IPS-18a (cell line): Measurements from ENCODE around the gene EGFL7.

Experiments used
- H3K27ac ChIP-seq: one replicate; pipeline ENCODE4 v1.5.1; 2013; ENCODE audit warnings: low read length
- H3K27me3 ChIP-seq: one replicate; pipeline ENCODE4 v1.6.1; 2013; ENCODE audit warnings: mild to moderate bottlenecking, low read length; ENCODE audit not compliant: control insufficient read depth, insufficient read depth
- H3K36me3 ChIP-seq: one replicate; pipeline ENCODE4 v1.6.1; 2013; ENCODE audit warnings: low read depth, low read length; ENCODE audit not compliant: control insufficient read depth
- H3K4me1 ChIP-seq: one replicate; pipeline ENCODE4 v1.6.1; 2013; ENCODE audit warnings: low read depth, low read length; ENCODE audit not compliant: control insufficient read depth
- H3K4me3 ChIP-seq: one replicate; pipeline ENCODE4 v1.5.1; 2013; ENCODE audit warnings: low read length
- H3K9ac ChIP-seq: one replicate; pipeline ENCODE4 v1.6.1; 2013; ENCODE audit warnings: mild to moderate bottlenecking, low read length, moderate library complexity
- H3K9me3 ChIP-seq: one replicate; pipeline ENCODE4 v1.6.1; 2013; ENCODE audit warnings: low read depth, low read length; ENCODE audit not compliant: control insufficient read depth

EGFL7 gene

DNA sequence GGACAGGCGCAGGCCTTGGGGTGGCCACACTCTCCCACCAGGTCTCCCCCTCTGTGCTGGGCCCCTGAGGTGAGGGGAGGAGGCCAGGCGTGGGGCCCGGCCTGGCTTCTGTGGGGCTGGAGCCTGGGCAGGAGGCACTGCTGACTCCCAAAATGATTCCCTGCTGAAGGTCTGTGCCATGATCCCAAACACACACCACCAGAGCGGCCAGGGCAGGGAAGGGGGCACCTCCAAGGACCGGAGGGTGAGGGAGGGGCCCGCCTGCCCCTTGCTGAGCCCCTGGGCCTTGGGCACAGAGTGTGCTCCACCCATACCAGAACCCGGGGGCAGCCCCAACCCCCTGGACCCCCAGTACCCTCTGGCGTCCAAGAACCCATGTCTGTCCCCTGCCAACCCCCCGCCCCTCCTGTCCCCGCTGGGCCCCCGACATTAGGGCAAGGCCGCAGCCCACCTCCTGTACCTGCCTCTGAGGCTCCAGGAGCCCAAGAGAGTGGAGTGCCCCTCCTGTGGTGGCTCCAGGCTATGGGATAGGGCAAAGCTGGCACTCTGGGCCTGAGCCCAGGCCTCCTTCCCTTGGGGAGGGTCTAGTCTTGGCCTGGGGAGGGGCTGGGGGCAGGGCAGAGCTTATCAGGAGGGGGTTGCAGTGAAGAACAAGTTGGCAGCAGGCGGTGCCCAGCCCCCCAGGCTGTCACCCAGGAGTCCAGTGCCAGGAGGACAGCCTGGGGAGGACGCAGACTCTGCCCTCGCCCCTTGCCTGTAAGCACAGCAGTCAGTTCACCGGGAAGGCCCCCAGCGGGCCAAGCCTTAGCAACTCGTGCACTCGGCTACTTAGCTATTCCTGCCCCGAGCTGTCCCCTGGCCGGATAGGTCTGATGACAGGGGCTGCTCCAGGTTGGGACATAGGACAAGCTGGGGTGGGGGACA lies 2.6 kb upstream of the EGFL7 start:
- no peak overlapping the region for H3K27ac ChIP-seq
- H3K9ac ChIP-seq: no peak overlapping the region
- no peaks in the 10 kb centered on the region for H3K36me3 ChIP-seq
- peaks cover 4% of the 10 kb centered on the region for H3K27me3 ChIP-seq
- H3K4me1 ChIP-seq: no peaks in the 10 kb centered on the region
- no peak overlapping the region for H3K4me3 ChIP-seq
- no peaks in the 10 kb centered on the region for H3K9me3 ChIP-seq

GRCh38 chr9:136660971-136661550 lies 1.7 kb upstream of the EGFL7 start:
- H3K4me3 ChIP-seq: no peak overlapping the region
- H3K9ac ChIP-seq: no peak overlapping the region
- no peaks in the 10 kb centered on the region for H3K4me1 ChIP-seq

GRCh38 chr9:136661641-136662325 lies 933 bp upstream of the EGFL7 start:
- no peaks in the 10 kb centered on the region for H3K9me3 ChIP-seq
- no peak overlapping the region for H3K27ac ChIP-seq
- no peaks in the 10 kb centered on the region for H3K4me1 ChIP-seq
- H3K9ac ChIP-seq: no peak overlapping the region
- H3K4me3 ChIP-seq: no peak overlapping the region
- peaks cover 10% of the 10 kb centered on the region for H3K27me3 ChIP-seq
- no peaks in the 10 kb centered on the region for H3K36me3 ChIP-seq

More at GRCh38 chr9:136660971-136661550, 1.7 kb upstream of the EGFL7 start:
- Histone ChIP-seq H3K27ac (no peak overlapping the region), H3K36me3 (no peaks in the 10 kb centered on the region), H3K27me3 (peaks cover 4% of the 10 kb centered on the region), H3K9me3 (no peaks in the 10 kb centered on the region)

GRCh38 chr9:136662326-136662655 lies 425 bp upstream of the EGFL7 start:
- H3K27me3 ChIP-seq: peaks cover 10% of the 10 kb centered on the region

GRCh38 chr9:136664000-136664915 lies 1.5 kb downstream of the EGFL7 start:
- H3K36me3 ChIP-seq: no peaks in the 10 kb centered on the region
- no peaks in the 10 kb centered on the region for H3K4me1 ChIP-seq
- H3K4me3 ChIP-seq: no peak overlapping the region
- no peak overlapping the region for H3K27ac ChIP-seq
- H3K27me3 ChIP-seq: peaks cover 10% of the 10 kb centered on the region
- H3K9ac ChIP-seq: no peak overlapping the region
- H3K9me3 ChIP-seq: no peaks in the 10 kb centered on the region

More at GRCh38 chr9:136662326-136662655, 425 bp upstream of the EGFL7 start:
- Histone ChIP-seq H3K36me3 (no peaks in the 10 kb centered on the region), H3K9ac (no peak overlapping the region), H3K4me1 (no peaks in the 10 kb centered on the region), H3K9me3 (no peaks in the 10 kb centered on the region), H3K4me3 (no peak overlapping the region), H3K27ac (no peak overlapping the region)

GRCh38 chr9:136665111-136665703 lies 2.5 kb downstream of the EGFL7 start:
- Histone ChIP-seq H3K4me3 (peak overlapping the region; percentile 30), H3K9me3 (no peaks in the 10 kb centered on the region), H3K4me1 (no peaks in the 10 kb centered on the region), H3K9ac (no peak overlapping the region), H3K27ac (no peak overlapping the region), H3K36me3 (no peaks in the 10 kb centered on the region), H3K27me3 (peaks cover 10% of the 10 kb centered on the region)

GRCh38 chr9:136665704-136666371 lies 3.1 kb downstream of the EGFL7 start:
- H3K9ac ChIP-seq: no peak overlapping the region
- no peak overlapping the region for H3K4me3 ChIP-seq
- H3K27me3 ChIP-seq: peaks cover 10% of the 10 kb centered on the region

DNA sequence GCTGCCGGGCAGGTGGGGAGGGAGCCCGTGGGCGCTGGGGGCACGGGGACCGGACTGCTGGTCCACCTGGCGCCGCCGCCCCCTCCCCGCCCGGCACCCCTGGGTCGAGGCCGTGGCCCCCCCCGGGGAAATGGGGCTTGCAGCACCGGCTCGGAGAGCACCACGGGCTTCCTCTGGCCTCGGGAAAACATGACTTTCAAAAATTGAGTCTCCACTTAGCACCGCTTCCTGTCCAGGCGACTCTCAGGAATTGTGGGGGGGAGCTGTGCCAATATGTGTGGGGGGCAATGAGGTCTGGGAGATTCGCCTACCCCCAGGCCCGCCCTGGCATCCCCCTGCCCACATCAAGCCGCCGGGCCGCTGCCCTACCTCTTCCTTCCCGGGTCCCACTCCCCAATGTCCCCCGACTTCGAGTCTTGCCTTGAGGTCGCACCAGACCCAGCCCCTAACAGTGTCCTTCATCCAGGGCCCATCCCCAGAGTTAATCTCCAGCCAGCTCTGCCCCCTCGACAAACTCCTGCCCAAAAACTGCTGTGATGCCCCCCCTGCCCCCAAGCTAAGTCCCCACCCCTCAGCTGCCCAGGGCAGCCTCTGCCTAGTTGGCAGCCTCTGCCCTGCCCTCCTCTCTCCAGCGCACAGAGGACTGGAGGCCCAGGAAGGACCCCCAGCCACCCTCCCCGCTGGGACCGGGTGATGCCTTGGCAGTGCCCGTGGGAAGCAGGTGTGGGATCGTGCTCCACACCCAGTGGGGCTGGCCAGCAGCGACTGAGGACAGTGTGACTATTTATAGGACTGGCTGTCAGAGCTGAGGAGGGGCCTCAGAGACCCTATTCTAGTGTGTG lies 3.9 kb downstream of the EGFL7 start:
- H3K27ac ChIP-seq: no peak overlapping the region
- H3K4me3 ChIP-seq: peak overlapping the region; percentile 30
- no peak overlapping the region for H3K9ac ChIP-seq

More at GRCh38 chr9:136665704-136666371, 3.1 kb downstream of the EGFL7 start:
- H3K36me3 ChIP-seq: no peaks in the 10 kb centered on the region
- no peak overlapping the region for H3K27ac ChIP-seq
- no peaks in the 10 kb centered on the region for H3K4me1 ChIP-seq
- H3K9me3 ChIP-seq: no peaks in the 10 kb centered on the region

DNA sequence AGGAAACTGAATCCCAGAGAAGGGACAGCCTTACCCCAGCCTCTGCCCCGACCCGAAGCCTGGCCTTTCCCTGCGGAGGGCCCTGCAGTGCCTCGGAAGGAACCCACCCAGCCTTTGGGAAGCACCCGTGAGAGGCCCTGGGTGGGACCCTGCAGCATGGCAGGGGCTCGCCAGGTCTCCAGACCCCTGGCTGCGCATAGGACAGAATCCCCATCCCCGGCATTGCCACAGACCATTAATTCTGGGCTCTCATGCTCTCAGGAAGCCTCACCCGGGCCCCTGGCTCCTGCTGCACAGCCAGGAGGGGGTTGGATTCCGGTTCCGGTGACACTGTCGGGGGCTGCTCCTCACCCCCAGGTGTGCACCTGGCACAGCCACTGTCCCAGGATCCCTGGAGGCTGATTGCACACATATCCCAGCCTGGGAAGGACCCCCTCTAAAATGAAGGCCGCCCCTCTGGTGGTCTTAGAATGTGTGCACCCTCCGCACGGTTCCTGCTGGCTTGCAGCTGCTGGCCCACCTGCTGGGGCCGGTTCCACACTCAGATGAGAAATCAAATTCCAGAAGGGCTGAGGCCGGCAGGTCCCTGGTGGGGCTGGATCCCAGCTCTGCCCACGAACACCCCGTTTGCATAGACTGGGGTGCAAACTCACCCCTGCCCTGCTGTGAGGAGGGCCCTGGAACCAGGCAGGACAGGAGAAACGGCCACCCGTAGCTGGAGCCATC lies 4.7 kb downstream of the EGFL7 start:
- H3K27me3 ChIP-seq: peaks cover 10% of the 10 kb centered on the region
- H3K27ac ChIP-seq: no peak overlapping the region
- H3K36me3 ChIP-seq: no peaks in the 10 kb centered on the region
- no peak overlapping the region for H3K4me3 ChIP-seq
- no peaks in the 10 kb centered on the region for H3K4me1 ChIP-seq
- H3K9me3 ChIP-seq: no peaks in the 10 kb centered on the region
- no peak overlapping the region for H3K9ac ChIP-seq

More for the DNA sequence above, 3.9 kb downstream of the EGFL7 start:
- Histone ChIP-seq H3K27me3 (peaks cover 10% of the 10 kb centered on the region), H3K4me1 (no peaks in the 10 kb centered on the region), H3K36me3 (no peaks in the 10 kb centered on the region), H3K9me3 (no peaks in the 10 kb centered on the region)
